SIG-M5 (cell line): Measurements from ENCODE around the gene TRAF4.
"Not testable (repeated sequence)": the region's sequence is repeated elsewhere in the genome, so short reads cannot be mapped to it uniquely, and the experiment has no call there.

ENCODE experiments used
- DNase-seq: peaks from one replicate; lab custom pipeline; 2025; lab: John Stamatoyannopoulos, UW

TRAF4 gene

GRCh38 chr17:28792877-28793661 is 49.3 kb downstream of the TRAF4 start:
- DNase-seq = no peak

GRCh38 chr17:28794846-28795441 is 51.1 kb downstream of the TRAF4 start:
- not testable (repeated sequence) for DNase-seq

GRCh38 chr17:28796062-28796461 is 52.3 kb downstream of the TRAF4 start:
- DNase-seq = no peak
